H9 (cell line): ENCODE data around the gene MGAT4C. TPM values are rescaled to one million over a fixed set of nuclear protein-coding genes. Genes with fewer than 3 reads are reported as not detected.
A peak's percentile ranks its signal among the peaks of the same experiment; 100 is the strongest.

Experiments used
- DNase-seq: peaks from one replicate; pipeline ENCODE4 v3.0.0-alpha.2; 2017
- H2AFZ ChIP-seq: one replicate; pipeline ENCODE4 v1.6.1; 2013; ENCODE audit warnings: mild to moderate bottlenecking, low read length, control low read depth, moderate library complexity
- H2AK5ac ChIP-seq: 2 replicates; pipeline ENCODE4 v1.6.1; 2013; ENCODE audit warnings: low read length, control low read depth, mixed read lengths; ENCODE audit not compliant: insufficient read length
- H2BK120ac ChIP-seq: one replicate; pipeline ENCODE4 v1.6.1; 2013; ENCODE audit warnings: low read depth, mild to moderate bottlenecking, low read length, control low read depth, inconsistent platforms; ENCODE audit not compliant: poor library complexity, severe bottlenecking
- H2BK12ac ChIP-seq: 2 replicates; pipeline ENCODE4 v1.6.1; 2013; ENCODE audit warnings: low read length, control low read depth, mixed read lengths, low read depth; ENCODE audit not compliant: insufficient read length
- H2BK15ac ChIP-seq: 2 replicates; pipeline ENCODE4 v1.6.1; 2013; ENCODE audit warnings: low read depth, low read length, control low read depth
- H2BK20ac ChIP-seq: one replicate; pipeline ENCODE4 v1.6.1; 2013; ENCODE audit warnings: low read depth, mild to moderate bottlenecking, low read length, control low read depth, inconsistent platforms; ENCODE audit not compliant: poor library complexity, severe bottlenecking
- H2BK5ac ChIP-seq: 2 replicates; pipeline ENCODE4 v1.6.1; 2013; ENCODE audit warnings: low read length, control low read depth, mixed read lengths; ENCODE audit not compliant: insufficient read length
- H3K14ac ChIP-seq: 2 replicates; pipeline ENCODE4 v1.6.1; 2013; ENCODE audit warnings: low read length, control low read depth; ENCODE audit not compliant: insufficient read depth
- H3K18ac ChIP-seq: 2 replicates; pipeline ENCODE4 v1.6.1; 2013; ENCODE audit warnings: low read depth, mild to moderate bottlenecking, mixed read lengths, low read length, control low read depth; ENCODE audit not compliant: insufficient read length
- H3K23ac ChIP-seq: 2 replicates; pipeline ENCODE4 v1.6.1; 2013; ENCODE audit warnings: low read length, control low read depth, mixed read lengths, low read depth; ENCODE audit not compliant: insufficient read length
- H3K23me2 ChIP-seq: 2 replicates; pipeline ENCODE4 v1.6.1; 2013; ENCODE audit warnings: low read depth, mild to moderate bottlenecking, mixed read lengths, low read length, control low read depth; ENCODE audit not compliant: insufficient read length, poor library complexity, severe bottlenecking
- H3K27ac ChIP-seq: 2 replicates; pipeline ENCODE4 v1.5.1; 2013; ENCODE audit warnings: low read length, control low read depth, mixed read lengths, low read depth; ENCODE audit not compliant: insufficient read length
- H3K27me3 ChIP-seq: 2 replicates; pipeline ENCODE4 v1.6.1; 2013; ENCODE audit warnings: low read length, control low read depth, inconsistent platforms; ENCODE audit not compliant: insufficient read depth
- H3K4ac ChIP-seq: 2 replicates; pipeline ENCODE4 v1.6.1; 2013; ENCODE audit warnings: low read depth, mild to moderate bottlenecking, control low read depth, inconsistent platforms, low read length, moderate library complexity
- H3K4me1 ChIP-seq: 2 replicates; pipeline ENCODE4 v1.6.1; 2013; ENCODE audit warnings: low read length, control low read depth, inconsistent platforms; ENCODE audit not compliant: insufficient read depth
- H3K4me2 ChIP-seq: 2 replicates; pipeline ENCODE4 v1.6.1; 2013; ENCODE audit warnings: low read length, control low read depth, mixed read lengths; ENCODE audit not compliant: insufficient read length, insufficient read depth
- H3K56ac ChIP-seq: 2 replicates; pipeline ENCODE4 v1.6.1; 2013; ENCODE audit warnings: low read depth, mild to moderate bottlenecking, mixed read lengths, low read length, control low read depth; ENCODE audit not compliant: insufficient read length
- H3K79me1 ChIP-seq: 2 replicates; pipeline ENCODE4 v1.6.1; 2013; ENCODE audit warnings: low read depth, mild to moderate bottlenecking, moderate library complexity, low read length, control low read depth, inconsistent platforms; ENCODE audit not compliant: insufficient read depth, poor library complexity, severe bottlenecking
- H3K79me2 ChIP-seq: 2 replicates; pipeline ENCODE4 v1.6.1; 2013; ENCODE audit warnings: low read length, control low read depth, inconsistent platforms; ENCODE audit not compliant: insufficient read depth
- H3K9ac ChIP-seq: 2 replicates; pipeline ENCODE4 v1.6.1; 2013; ENCODE audit warnings: low read length, control low read depth, mixed read lengths; ENCODE audit not compliant: insufficient read length; ENCODE audit errors: extremely low read depth
- H3K9me3 ChIP-seq: one replicate; pipeline ENCODE4 v1.6.1; 2013; ENCODE audit warnings: low read depth, low read length, inconsistent platforms; ENCODE audit not compliant: control insufficient read depth
- H3T11ph ChIP-seq: one replicate; pipeline ENCODE4 v1.6.1; 2013; ENCODE audit warnings: mild to moderate bottlenecking, low read length, control low read depth, inconsistent platforms
- H4K20me1 ChIP-seq: one replicate; pipeline ENCODE4 v1.6.1; 2013; ENCODE audit not compliant: control insufficient read depth, insufficient read length, insufficient read depth
- H4K5ac ChIP-seq: 2 replicates; pipeline ENCODE4 v1.6.1; 2013; ENCODE audit warnings: low read depth, mild to moderate bottlenecking, mixed read lengths, low read length, control low read depth; ENCODE audit not compliant: insufficient read length
- H4K8ac ChIP-seq: replicated peaks from 2 replicates; pipeline ENCODE4 v1.6.1; 2013; ENCODE audit warnings: low read length, control low read depth, mixed read lengths, low read depth; ENCODE audit not compliant: insufficient read length
- H4K91ac ChIP-seq: 2 replicates; pipeline ENCODE4 v1.6.1; 2013; ENCODE audit warnings: low read depth, mild to moderate bottlenecking, moderate library complexity, mixed read lengths, low read length, control low read depth; ENCODE audit not compliant: insufficient read length
- H3K27ac Mint-ChIP-seq, 3 experiments: 2 replicates in 2 of 3; 3 replicates in 1 of 3; pipeline ENCODE4 v1.8.0; 2020 to 2021; ENCODE audit warnings: mixed read lengths in 3 of 3, mild to moderate bottlenecking in 1 of 3, moderate library complexity in 1 of 3
- H3K27me3 Mint-ChIP-seq: 2 replicates; pipeline ENCODE4 v1.8.0; 2021; ENCODE audit warnings: low read depth, mild to moderate bottlenecking, moderate library complexity, mixed read lengths
- H3K36me3 Mint-ChIP-seq, 3 experiments: 2 replicates in 2 of 3; 3 replicates in 1 of 3; pipeline ENCODE4 v1.8.0; 2020 to 2021; ENCODE audit warnings: low read depth in 3 of 3, mixed read lengths in 3 of 3; ENCODE audit not compliant: insufficient read depth in 1 of 3
- H3K4me1 Mint-ChIP-seq, 2 experiments: 2 replicates each; pipeline ENCODE4 v1.8.0; 2020; ENCODE audit warnings: mixed read lengths in 2 of 2
- H3K4me3 Mint-ChIP-seq, 2 experiments: 2 replicates in 1 of 2; 3 replicates in 1 of 2; pipeline ENCODE4 v1.8.0; 2020 to 2021; ENCODE audit warnings: mild to moderate bottlenecking in 2 of 2, mixed read lengths in 2 of 2, moderate library complexity in 1 of 2
- H3K9me3 Mint-ChIP-seq, 2 experiments: 2 replicates in 1 of 2; 3 replicates in 1 of 2; pipeline ENCODE4 v1.8.0; 2020; ENCODE audit warnings: mild to moderate bottlenecking in 2 of 2, mixed read lengths in 2 of 2, moderate library complexity in 1 of 2
- CTCF ChIP-seq: fragments of 200-600 bp; sonication (generic); conservative IDR thresholded peaks from 3 replicates; pipeline ENCODE4 v1.8.0; 2021; ENCODE audit warnings: antibody characterized with exemption, mild to moderate bottlenecking
- WGBS: extraction: QIAGEN DNeasy Blood & Tissue Kit; methylation state at CpG from one replicate; pipeline ENCODE4 v1.1.7; 2013; ENCODE audit warnings: missing lambda C conversion rate, low lambda C conversion rate, mixed read lengths; ENCODE audit not compliant: insufficient read length; ENCODE audit errors: extremely low coverage; 5-methylcytosine and 5-hydroxymethylcytosine counted together
- total RNA-seq: library from RNA; stranded (reverse); gene quantifications from 2 replicates; pipeline ENCODE4 v1.2.1, GENCODE V29; 2021

Gene MGAT4C
- total RNA-seq, 1 experiment from 2014 or later: 1.3 TPM

GRCh38 chr12:86091681-86092080 is 164.5 kb downstream of the MGAT4C start:
- H3K27ac Mint-ChIP-seq: peak overlapping the region in 1 of 3 experiments; percentile 30; a peak in 2 of 7 replicates
- no peak overlapping the region for H4K91ac ChIP-seq
- H2BK5ac ChIP-seq: no peak overlapping the region
- no peak overlapping the region for H2AK5ac ChIP-seq
- no peaks in the 10 kb centered on the region for H3K79me1 ChIP-seq
- H3K4me1 ChIP-seq: no peaks in the 10 kb centered on the region
- no peak overlapping the region for H4K8ac ChIP-seq
- H3K4ac ChIP-seq: no peak overlapping the region
- H3T11ph ChIP-seq: no peak overlapping the region
- no peaks in the 10 kb centered on the region for H3K9me3 Mint-ChIP-seq
- H3K18ac ChIP-seq: no peak overlapping the region
- H2BK120ac ChIP-seq: no peak overlapping the region
- TF ChIP-seq CTCF: no peak
- H3K23ac ChIP-seq: no peak overlapping the region
- H3K4me1 Mint-ChIP-seq: peaks cover 9 to 25% of the 10 kb centered on the region in 2 experiments
- H3K4me2 ChIP-seq: no peak overlapping the region
- no peak overlapping the region for H4K5ac ChIP-seq
- H3K36me3 Mint-ChIP-seq: peaks cover 0 to under 1% (median 0%) of the 10 kb centered on the region in 3 experiments; a peak in 1 of 7 replicates
- no peak for DNase-seq
- no peak overlapping the region for H3K56ac ChIP-seq
- H2BK12ac ChIP-seq: no peak overlapping the region
- no peak overlapping the region for H2AFZ ChIP-seq
- no peaks in the 10 kb centered on the region for H3K9me3 ChIP-seq
- H3K79me2 ChIP-seq: no peaks in the 10 kb centered on the region
- H3K27ac ChIP-seq: no peak overlapping the region
- no peaks in the 10 kb centered on the region for H3K27me3 Mint-ChIP-seq
- no peaks in the 10 kb centered on the region for H4K20me1 ChIP-seq
- H3K4me3 Mint-ChIP-seq: no peak overlapping the region
- no peak overlapping the region for H2BK15ac ChIP-seq
- H3K27me3 ChIP-seq: no peaks in the 10 kb centered on the region
- no peak overlapping the region for H3K9ac ChIP-seq
- H3K14ac ChIP-seq: no peak overlapping the region
- H3K23me2 ChIP-seq: no peaks in the 10 kb centered on the region
- no CpG with 5 or more reads among the region's 3 CpGs for WGBS
- H2BK20ac ChIP-seq: no peak overlapping the region
